ENCODE results near the gene TNFAIP3.
"Not testable (repeated sequence)": the region's sequence is repeated elsewhere in the genome, so short reads cannot be mapped to it uniquely, and the experiment has no call there.

Gene TNFAIP3

DNA sequence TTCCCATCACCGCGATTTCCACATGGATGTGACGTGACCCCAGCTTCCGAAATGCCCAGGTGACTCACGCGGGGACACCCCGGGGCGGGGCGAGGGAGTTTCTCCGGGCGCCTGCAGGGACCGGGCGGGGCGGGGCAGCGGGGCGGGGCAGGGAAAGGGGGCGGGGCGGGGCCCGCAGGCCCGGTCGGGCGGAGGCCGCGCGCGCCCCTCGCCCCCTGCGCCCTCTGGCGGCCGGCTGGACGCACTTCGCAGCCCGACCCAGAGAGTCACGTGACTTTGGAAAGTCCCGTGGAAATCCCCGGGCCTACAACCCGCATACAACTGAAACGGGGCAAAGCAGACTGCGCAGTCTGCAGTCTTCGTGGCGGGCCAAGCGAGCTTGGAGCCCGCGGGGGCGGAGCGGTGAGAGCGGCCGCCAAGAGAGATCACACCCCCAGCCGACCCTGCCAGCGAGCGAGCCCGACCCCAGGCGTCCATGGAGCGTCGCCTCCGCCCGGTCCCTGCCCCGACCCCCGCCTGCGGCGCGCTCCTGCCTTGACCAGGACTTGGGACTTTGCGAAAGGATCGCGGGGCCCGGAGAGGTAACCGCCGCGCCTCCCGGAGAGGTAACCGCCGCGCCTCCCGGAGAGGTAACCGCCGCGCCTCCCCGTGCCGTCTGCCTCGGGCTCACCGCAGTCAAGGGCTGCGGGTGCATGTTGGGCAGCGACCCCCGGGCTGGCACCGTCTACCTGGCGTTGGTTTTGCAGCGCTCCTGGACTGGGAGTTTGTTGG, at the start of gene TNFAIP3:
TSS of gene TNFAIP3 (plus strand) at position 346 of the 771 bp plus-strand sequence. CDS start 3,969 bp downstream, outside the sequence.
- DNase-seq: no peak

DNA sequence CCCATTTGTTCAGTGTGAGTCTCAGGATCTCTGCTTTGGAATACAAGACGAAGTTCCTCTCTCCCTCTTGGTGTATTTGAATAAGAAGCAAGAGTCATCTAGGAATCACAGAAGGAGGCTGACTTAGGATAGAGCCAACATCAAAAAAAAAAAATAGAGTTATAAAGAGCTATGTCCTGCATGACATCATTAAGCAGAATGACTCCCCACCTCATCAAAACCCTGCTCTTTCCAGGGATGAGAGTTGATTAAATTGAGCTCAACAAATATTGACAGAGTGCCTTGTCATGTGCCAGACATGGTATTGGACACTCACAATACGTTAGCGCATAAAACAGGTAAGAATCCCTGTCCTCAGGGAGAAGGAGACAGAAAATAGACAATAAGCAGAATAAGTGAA, 48.6 kb upstream of the TNFAIP3 start:
- DNase-seq: no peak

DNA sequence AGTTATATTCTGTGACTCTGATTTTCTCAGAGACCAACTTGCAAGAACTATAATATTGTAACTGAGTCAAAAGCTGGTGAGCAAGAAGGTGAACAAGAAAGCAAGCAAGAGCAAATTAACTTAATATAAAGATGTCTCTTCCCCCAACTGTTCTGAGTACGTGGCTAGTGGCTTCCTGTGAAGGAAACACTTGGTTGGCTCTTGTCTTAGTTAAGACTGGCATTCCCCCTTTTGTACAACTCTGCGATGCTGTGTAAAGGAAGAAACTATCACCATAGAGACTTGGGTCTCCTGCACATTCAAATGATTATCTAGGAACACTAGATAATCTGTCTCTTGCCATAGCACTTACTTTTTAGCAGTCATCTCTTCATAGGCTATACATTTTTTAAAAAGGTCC, 47.3 kb upstream of the TNFAIP3 start:
- DNase-seq: no peak

DNA sequence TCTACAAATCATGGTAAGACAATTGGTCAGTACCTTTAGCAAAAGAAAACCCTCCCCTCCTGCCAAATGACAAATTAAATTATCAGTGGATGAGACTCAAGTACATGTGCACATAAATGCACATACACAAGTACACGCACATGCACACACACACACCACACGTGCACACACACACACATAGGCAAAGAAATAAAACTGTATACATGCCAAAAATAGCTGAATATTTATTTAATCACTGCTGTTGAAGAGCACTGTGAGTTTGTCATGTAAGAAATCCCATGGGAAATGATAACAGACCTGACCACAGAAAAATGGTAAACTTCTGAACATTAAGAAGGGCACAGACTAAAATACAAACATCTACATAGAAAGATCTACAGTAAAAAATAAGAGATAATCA, 46.6 kb upstream of the TNFAIP3 start:
- no peak for DNase-seq

DNA sequence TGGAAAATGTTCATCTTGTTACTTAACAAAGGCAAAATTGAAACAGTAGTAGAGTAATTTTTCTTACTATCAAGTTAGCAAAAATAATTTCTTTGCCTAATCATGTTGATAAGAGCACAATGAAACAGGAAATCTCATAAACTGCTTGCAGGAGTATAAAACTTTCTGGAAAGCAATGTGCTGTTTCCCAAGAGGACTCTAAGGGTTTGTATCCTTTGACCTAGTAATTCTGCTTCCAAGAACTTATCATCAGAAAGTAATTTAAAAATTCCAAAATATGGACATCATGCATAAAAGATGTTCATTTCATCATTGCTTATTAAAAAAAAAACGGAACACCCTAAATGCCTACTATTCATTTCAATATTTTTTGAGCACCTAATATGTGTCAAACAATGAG, 46.1 kb upstream of the TNFAIP3 start:
- DNase-seq: no peak

DNA sequence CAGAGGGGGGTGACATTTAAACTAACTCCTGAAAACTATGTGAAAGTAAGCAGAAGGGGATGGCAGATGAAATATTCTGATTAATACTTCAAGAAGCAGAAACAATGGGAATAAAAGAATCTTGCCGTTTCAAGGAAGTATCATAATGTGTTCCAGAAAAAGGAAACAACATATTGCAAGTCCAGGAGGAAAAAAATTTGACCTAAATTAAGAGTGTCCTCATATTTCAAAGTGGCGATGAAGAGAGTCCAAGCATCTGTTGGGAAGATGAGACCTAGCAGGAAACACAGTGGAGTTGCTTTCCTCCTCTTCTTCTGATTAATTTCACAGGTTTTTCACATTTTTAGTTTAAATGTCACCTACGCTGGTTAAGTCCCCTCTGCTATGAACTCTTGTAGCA, 45.6 kb upstream of the TNFAIP3 start:
- no peak for DNase-seq

DNA sequence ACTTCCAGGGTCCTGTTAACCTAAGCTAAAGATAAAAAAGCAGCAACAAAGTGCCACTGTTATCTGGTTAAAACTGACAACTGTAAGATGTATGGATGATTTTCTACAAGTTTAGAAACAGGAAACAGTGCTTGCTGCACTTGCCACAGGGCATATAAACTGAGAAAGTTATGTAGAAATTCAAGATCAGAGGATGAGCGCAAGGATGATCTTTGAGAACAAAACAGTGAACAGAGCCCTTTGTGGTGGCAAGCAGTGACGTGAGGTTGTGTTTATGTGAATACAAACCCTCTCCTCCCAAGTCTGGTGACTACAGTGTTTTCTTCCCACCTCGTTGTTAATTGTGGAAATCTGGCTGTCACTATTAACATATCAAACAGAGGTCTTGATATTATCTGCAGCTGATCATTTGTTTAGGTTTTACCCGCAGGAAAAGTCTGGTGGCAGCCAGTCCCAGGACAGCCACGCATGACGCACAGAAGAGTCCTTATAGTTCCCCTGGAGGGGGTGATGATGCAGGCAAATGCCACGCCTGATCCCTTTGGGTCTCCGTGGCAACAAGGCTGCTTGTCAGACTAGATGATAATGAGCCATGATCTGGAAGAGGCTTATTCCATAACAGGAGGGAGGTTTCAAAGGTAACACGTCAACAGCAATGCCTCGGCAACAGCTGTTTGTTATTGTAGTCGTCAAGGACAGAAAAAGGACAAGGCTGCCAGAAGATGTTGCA, 43.1 kb upstream of the TNFAIP3 start:
- DNase-seq: no peak

DNA sequence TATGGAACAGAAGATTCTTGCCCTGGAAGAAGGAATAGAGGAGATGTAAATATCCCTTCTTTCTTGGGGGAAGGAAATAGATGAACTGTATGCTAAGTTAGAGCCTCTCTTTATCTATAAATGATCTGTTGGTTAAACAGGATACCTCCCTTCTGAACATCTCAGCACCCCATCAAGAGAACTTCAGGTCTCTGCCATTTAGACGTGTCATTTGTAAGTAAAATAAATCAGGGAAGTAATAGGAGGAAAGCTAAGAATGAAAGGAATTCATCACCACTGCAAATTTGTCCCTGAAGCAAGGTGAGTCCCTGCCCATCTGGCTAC, 42.5 kb upstream of the TNFAIP3 start:
- no peak for DNase-seq

DNA sequence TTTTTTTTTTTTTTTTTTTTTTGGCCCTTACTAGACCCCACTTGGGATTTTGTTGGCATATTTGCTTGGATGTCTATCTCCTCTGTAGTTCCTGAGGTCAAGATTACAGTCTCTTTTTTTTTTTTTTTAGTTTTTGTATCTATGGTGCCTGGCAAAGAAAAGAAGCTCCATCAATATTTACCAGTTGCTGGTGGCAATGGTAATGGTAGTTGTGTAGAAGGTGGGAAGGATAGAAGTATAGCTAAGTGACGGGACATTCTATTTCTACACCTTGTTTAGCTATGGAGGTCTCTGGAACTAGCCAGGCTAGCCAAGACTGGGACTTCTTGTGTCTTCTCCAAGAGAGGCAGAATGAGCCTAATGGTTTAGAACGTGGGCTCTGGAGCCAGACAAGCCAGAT, 42.2 kb upstream of the TNFAIP3 start:
- no peak for DNase-seq

DNA sequence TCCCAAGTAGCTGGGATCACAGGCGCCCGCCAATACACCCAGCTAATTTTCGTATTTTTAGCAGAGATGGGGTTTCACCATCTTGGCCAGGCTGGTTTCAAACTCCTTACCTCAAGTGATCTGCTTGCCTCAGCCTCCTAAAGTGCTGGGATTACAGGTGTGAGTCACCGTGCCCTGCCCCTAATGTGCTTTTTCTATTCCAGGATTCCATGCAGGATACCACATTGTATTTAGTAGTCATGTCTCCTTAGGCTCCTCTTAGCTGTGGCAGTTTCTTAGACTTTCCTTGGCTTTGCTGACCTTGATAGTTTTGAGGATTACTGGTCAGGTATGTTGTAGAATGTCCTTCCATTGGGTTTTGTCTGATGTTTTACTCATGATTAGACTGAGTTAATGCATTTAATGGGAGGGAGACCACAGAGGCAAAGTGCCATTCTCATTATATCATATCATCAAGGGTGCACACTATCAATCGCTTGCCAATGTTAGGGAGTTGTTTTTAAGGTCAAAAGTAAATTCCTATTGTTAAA, 39.6 kb upstream of the TNFAIP3 start:
- no peak for DNase-seq

DNA sequence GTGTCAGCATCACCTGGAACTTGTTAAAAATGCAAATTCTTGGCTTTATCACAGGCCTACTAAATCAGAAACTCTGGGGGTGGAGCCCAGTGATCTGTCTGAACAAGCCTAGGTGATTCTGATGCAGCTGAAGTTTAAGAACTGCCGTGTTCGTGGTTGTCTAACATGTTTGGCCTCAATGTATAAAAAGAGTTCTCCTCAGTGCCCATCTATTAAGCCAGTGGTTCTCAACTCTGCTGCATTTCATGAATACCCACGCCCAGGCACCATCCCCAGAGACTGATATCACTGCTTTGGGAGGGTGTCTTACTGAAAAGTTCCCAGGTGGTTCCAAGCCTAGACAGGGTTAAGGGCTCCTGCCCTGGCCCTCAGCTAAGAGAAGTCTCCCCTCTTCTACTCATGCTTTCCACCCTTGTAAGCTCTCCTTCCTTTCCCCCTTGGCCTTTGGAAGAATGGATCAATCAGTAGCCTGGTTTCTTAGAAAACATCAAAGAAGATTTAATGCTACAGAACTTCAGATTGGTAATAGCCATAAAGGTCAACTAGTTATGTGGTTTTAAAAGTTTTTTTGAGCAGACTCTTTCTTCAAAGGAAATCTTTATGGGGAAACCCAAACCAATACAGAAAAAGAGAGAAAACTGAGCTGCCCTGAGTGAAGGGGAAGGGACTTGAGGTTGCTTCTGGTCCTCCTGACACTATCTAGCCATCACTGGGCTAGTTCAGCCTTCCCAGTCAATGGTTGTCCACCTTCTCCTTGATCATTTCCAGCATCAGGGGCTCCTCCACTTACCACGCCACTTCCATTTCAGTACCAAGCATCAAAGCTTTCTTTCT, 38.9 kb upstream of the TNFAIP3 start:
- no peak for DNase-seq

DNA sequence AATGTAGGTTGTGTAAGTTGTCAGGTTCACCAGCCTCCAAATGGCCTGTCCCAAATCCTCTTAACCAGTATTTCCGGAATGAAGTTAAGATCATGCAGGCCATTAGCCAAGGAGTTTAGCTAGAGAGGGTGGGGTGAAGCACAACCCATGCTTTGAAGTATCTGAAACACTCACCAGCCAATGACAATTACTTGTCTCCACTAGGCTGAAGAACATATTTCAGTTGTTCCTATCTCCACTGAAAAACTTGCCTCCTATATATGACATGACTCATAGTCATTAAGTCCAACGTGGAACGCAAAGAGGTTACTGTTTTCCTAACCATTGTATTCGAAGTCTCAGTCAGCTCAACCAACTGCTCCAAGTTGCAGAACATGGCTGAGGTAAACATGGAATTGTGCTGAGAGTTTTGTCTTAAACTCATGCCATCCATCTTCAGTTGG, 37.4 kb upstream of the TNFAIP3 start:
- no peak for DNase-seq

DNA sequence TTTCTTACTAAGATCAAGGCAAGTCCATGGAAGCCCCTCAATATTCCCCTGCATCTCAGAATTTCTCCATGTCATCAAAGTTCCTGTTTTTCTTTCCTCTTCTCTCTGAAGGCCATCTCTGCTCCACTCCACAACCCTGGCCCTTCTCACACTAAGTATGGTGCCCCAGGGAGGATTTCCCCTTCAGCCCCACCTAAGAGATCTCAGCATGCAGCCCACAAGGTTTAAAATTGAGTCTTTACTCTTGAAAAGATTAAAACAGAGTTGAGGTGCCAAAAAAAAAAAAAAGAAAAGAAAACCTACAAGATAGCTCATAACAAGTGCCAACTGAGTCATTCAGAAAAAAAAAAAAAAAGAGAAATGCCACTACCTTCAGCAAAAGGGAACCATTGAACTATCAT, 36.5 kb upstream of the TNFAIP3 start:
- DNase-seq: no peak

DNA sequence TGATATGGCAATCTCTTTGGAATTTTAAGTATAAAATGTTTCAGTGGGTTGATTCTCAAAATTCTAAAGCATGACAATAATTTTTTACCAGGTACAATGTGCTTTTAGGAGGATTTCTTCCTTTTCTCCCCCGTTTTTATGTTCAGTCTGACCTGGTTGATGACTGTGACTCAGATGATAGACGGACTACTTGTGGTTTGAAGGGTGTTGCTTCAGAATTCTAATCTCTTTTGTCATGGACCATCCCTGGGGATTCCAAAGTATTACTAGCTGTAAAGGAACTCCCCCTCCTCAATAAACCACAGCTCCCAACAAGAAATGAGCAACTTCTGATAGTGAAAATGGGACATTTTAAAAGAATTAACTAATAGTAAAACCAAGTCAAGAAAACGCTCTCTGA, 34.9 kb upstream of the TNFAIP3 start:
- DNase-seq: no peak

DNA sequence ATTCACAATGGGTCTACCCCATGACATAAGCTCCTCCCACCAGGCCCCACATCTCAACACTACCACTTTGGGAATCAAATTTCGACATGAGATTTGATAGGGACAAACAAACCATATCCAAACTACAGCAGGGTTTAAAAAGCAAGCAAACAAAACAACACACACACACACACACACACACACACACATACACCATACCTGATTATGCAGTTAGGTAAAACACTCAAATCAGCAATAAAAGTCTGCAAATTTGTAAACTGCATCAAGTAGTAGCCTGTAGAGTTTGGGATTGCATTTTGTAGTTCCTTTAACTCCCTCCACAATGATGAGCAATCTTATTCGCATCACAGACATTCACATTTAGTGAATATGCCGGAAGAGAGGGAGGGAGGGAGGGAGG, 32.6 kb upstream of the TNFAIP3 start:
- no peak for DNase-seq

DNA sequence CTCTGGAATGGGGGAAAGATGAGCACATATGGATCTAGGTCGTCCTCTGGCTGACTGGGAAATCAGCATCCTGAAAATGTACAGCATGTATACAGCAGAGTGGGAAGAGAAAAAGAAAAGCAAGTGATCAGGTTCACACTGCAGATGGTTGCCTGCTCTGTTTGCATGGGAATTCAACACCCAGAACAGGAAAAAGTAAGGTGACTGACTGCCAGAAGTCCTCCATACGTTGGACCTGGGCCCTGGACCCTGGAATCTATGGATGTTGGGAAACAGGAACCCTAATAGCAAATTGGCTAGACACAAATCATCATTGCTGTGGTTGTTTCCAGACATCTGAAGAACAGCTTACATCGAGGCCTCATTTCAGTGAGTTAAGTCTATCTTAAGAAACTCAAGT, 30.3 kb upstream of the TNFAIP3 start:
- no peak for DNase-seq

DNA sequence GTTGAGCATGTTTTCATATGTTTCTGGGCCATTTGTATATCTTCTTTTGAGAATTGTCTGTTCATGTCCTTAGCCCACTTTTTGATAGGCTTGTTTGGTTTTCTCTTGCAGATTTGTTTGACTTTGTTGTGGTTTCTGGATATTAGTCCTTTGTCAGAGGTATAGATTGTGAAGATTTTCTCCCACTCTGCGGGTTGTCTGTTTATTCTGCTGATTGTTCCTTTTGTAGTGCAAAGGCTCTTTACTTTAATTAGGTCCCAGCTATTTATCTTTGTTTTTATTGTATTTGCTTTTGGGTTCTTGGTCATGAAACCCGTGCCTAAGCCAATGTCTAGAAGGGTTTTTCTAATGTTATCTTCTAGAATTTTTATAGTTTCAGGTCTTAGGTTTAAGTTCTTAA, 29.0 kb upstream of the TNFAIP3 start:
- DNase-seq: not testable (repeated sequence)

DNA sequence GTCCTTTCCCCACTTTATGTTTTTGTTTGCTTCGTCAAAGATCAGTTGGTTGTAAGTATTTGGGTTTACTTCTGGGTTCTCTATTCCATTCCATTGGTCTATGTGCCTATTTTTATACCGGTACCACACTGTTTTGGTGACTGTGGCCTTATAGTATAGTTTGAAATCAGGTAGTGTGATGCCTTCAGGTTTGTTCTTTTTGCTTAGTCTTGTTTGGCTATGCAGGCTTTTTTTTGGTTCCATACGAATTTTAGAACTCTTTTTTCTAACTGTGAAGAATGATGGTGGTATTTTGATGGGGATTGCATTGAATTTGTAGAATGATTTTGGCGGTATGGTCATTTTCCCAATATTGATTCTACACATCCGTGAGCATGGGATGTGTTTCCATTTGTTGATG, 28.5 kb upstream of the TNFAIP3 start:
- not testable (repeated sequence) for DNase-seq

DNA sequence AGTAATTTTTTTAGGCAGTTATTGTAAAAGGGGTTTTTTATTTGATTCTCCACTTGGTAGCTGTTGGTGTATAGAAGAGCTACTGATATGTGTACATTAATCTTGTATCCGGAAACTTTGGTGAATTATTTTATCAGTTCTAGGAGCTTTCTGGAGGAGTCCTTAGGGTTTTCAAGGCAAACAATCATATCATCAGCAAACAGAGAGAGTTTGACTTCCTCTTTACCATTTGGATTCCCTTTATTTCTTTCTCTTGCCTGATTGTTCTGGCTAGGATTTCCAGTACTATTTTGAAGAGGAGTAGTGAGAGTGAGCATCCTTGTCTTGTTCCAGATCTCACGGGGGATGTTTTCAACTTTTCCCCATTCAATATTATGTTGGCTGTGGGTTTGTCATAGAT, 28.0 kb upstream of the TNFAIP3 start:
- no peak for DNase-seq

DNA sequence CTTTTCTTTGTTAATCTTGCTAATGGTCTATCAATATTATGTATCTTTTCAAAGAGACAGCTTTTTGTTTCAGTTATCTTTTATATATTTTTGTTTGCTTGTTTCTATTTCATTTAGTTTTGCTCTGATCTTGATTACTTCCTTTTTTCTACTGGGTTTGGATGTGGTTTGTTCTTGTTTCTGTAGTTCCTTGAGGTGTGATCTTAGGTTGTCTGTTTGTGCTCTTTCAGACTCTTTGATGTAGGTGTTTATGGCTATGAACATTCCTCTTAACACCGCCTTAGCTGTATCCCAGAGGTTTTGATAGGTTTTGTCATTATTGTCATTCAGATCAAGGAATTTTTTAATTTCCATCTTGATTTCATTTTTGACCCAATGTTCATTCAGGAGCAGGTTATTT, 26.8 kb upstream of the TNFAIP3 start:
- DNase-seq: no peak

DNA sequence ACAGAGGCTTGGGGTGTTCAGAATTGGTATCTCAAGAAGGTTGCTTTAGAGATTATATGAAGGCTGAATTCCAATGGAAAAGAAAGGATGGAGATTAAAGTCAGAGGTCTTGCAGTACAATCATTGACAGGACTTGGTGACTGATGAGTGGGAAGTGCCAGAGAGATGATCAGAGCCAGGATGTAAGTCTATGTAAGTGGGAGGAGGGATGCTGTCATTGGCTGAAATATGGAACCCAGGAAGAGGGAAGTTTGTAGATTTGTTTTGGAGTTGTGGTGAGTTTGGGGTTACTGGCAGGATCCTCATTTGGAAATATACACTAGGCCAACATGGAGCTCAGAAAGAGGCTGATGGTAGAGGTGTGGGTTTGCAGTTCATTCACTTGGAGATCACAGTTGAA, 23.8 kb upstream of the TNFAIP3 start:
- no peak for DNase-seq

DNA sequence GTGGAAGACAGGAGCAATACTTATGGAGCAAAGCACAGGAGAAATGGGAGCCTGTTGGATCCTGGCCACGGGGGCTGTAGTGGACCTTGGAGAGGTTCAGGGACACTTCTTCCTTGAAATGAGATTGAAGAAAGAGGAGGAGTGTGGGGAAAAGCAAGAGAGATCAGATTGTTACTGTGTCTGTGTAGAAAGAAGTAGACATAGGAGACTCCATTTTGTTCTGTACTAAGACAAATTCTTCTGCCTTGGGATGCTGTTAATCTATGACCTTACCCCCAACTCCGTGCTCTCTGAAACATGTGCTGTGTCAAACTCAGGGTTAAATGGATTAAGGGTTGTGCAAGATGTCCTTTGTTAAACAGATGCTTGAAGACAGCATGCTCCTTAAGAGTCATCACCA, 22.7 kb upstream of the TNFAIP3 start:
- not testable (repeated sequence) for DNase-seq

DNA sequence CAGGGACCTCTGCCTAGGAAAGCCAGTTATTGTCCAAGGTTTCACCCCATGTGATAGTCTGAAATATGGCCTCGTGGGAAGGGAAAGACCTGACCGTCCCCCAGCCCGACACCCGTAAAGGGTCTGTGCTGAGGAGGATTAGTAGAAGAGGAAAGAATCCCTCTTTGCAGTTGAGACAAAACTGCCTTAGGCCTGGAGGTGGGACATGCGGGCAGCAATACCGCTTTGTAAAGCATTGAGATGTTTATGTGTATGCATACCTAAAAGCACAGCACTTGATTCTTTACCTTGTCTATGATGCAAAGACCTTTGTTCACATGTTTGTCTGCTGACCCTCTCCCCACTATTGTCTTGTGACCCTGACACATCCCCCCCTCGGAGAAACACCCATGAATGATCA, 22.3 kb upstream of the TNFAIP3 start:
- DNase-seq: not testable (repeated sequence)

DNA sequence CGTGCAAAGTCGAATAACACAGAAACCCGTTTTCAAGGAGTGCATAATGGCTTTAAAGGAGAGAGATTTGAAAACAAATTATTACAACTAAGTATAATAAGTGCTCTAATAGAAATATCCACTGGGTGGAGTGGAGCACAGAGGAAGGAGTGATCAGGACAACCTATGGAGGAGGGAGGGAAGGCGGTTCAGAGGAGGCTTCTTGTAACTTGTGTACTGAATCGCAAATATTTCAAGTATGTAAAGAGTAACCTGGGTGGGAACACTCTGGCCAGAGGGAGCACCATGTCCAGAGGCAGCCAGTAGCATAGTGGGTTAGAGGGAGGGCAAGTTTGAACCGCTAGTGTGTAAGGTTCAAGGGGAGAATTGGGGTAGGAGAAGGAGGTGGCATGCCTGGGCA, 21.6 kb upstream of the TNFAIP3 start:
- DNase-seq: no peak
